Activated CD4-positive, alpha-beta memory T cell treated with anti-CD3 and anti-CD28 coated beads, Interleukin-2, amount 10 ng/mL, durations not matched to agents 7 days and 5 days (primary cell): ENCODE measurements around the gene INPP5E. TPM values are rescaled to one million over a fixed set of nuclear protein-coding genes. Genes with fewer than 3 reads are reported as not detected.

ENCODE experiments used
- CTCF ChIA-PET: fragments of 350-600 bp; sonication (Branson Sonifier 250); formaldehyde crosslinking; loops from one replicate; lab custom pipeline; 2021; ENCODE audit warnings: antibody characterized with exemption, inconsistent platforms; lab: Charles Lee
- POLR2A ChIA-PET: fragments of 350-600 bp; sonication (Branson Sonifier 250); formaldehyde crosslinking; loops from one replicate; lab custom pipeline; 2021; ENCODE audit warnings: antibody characterized with exemption; lab: Charles Lee
- DNase-seq: peaks from one replicate; pipeline ENCODE4 v3.0.0-alpha.2; 2020
- H3K27ac Mint-ChIP-seq: one replicate; pipeline ENCODE4 v1.8.0; 2021; ENCODE audit warnings: mild to moderate bottlenecking, mixed read lengths
- H3K27me3 Mint-ChIP-seq: one replicate; pipeline ENCODE4 v1.8.0; 2021; ENCODE audit warnings: mixed read lengths
- H3K36me3 Mint-ChIP-seq: one replicate; pipeline ENCODE4 v1.8.0; 2021; ENCODE audit warnings: low read depth, mixed read lengths
- H3K4me1 Mint-ChIP-seq: one replicate; pipeline ENCODE4 v1.8.0; 2021; ENCODE audit warnings: mixed read lengths
- H3K4me3 Mint-ChIP-seq: one replicate; pipeline ENCODE4 v1.8.0; 2021; ENCODE audit warnings: mild to moderate bottlenecking, mixed read lengths
- H3K9me3 Mint-ChIP-seq: one replicate; pipeline ENCODE4 v1.8.0; 2021; ENCODE audit warnings: mixed read lengths
- total RNA-seq, 2 experiments: library from RNA; stranded (reverse); gene quantifications; one replicate each; pipeline ENCODE4 v1.2.3, GENCODE V29; 2021

INPP5E gene
- total RNA-seq, 2 experiments from 2014 or later = 19.5 to 21.6 TPM

DNA sequence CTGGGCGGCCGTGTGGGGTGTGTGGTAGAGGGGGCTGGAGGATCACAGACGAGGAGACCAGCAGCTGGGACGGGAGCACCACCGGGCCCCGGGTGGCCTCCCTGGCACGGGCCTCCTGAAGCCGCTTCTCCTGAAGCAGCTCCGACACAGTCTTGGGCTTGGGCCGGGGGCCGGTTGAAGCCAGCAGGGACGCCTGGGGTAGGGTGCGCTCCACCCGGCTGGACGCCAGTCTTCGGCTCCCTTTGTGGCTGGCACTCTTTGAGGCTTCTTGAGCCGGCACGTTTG lies 60.7 kb downstream of the INPP5E start:
- peaks cover 6% of the 10 kb centered on the region for H3K36me3 Mint-ChIP-seq
- H3K9me3 Mint-ChIP-seq = no peaks in the 10 kb centered on the region
- H3K4me1 Mint-ChIP-seq = no peaks in the 10 kb centered on the region
- no peak for DNase-seq
- CTCF ChIA-PET = no interaction called here
- H3K4me3 Mint-ChIP-seq = no peak overlapping the region
- no peak overlapping the region for H3K27ac Mint-ChIP-seq
- POLR2A ChIA-PET = no interaction called here
- H3K27me3 Mint-ChIP-seq = no peaks in the 10 kb centered on the region

Other genes starting within 250 kb of the INPP5E start
- under 1 TPM in 1 of 2 experiments, not detected in 1; 0.08 TPM for gene LHX3, start 234.7 kb downstream of the INPP5E start, total RNA-seq
- 10 to 100 TPM; 12.4 to 13.4 TPM for gene QSOX2, start 194.0 kb downstream of the INPP5E start, total RNA-seq
- not detected for gene CCDC187, start 135.8 kb downstream of the INPP5E start, total RNA-seq
- gene GPSM1, start 112.3 kb downstream of the INPP5E start, total RNA-seq = 1 to 10 TPM; 6.0 to 6.5 TPM
- 10 to 100 TPM; 11.5 TPM for gene DNLZ, start 76.1 kb downstream of the INPP5E start, total RNA-seq
- gene CARD9, start 66.2 kb downstream of the INPP5E start, total RNA-seq = 1 to 10 TPM in 1 of 2 experiments, under 1 TPM in 1; 0.55 to 1.3 TPM
- 1 to 10 TPM; 8.8 TPM for gene SNAPC4, start 39.7 kb downstream of the INPP5E start, total RNA-seq
- 10 to 100 TPM; 49.2 to 54.9 TPM for gene ENTR1, start 29.2 kb downstream of the INPP5E start, total RNA-seq
- 10 to 100 TPM; 56.6 to 62.2 TPM for gene PMPCA, start 29.2 kb downstream of the INPP5E start, total RNA-seq
- 10 to 100 TPM; 56.1 to 61.0 TPM for gene SEC16A, start 43.2 kb upstream of the INPP5E start, total RNA-seq
- 10 to 100 TPM; 58.8 to 59.8 TPM for gene NOTCH1, start 106.2 kb upstream of the INPP5E start, total RNA-seq
- under 1 TPM; 0.28 to 0.30 TPM for gene EGFL7, start 223.1 kb upstream of the INPP5E start, total RNA-seq
- gene AGPAT2, start 247.6 kb upstream of the INPP5E start, total RNA-seq = 10 to 100 TPM; 17.2 to 18.8 TPM